Fibroblast of villous mesenchyme (primary cell): Measurements from ENCODE around the gene BTNL9. TPM values are rescaled to one million over a fixed set of nuclear protein-coding genes. Genes with fewer than 3 reads are reported as not detected.

Experiments used
- DNase-seq: peaks from one replicate; pipeline ENCODE4 v3.0.0-alpha.2; 2010; ENCODE audit warnings: low read depth
- H3K4me3 ChIP-seq: 2 replicates; pipeline ENCODE4 v1.5.1; 2011; ENCODE audit warnings: low read depth, mild to moderate bottlenecking, low read length
- CTCF ChIP-seq: IDR thresholded peaks from 2 replicates; pipeline ENCODE4 v1.5.1; 2012; ENCODE audit warnings: low read depth, mild to moderate bottlenecking, low read length; ENCODE audit not compliant: insufficient read depth
- total RNA-seq: library from RNA; depleted of rRNA; stranded (reverse); fragments of >200 nt; gene quantifications from 2 replicates; pipeline ENCODE4 v1.2.3, GENCODE V29; 2012

The BTNL9 gene
- total RNA-seq, 1 donor: not detected

- no peak for DNase-seq
- TF ChIP-seq CTCF: no peak
- H3K4me3 ChIP-seq: no peak overlapping the region
These were observed 9.9 kb downstream of the BTNL9 start for GRCh38 chr5:181050016-181050415.

GRCh38 chr5:181051841-181052671 lies 12.0 kb downstream of the BTNL9 start:
- no peak overlapping the region for H3K4me3 ChIP-seq
- DNase-seq: no peak
- no peak for TF ChIP-seq CTCF

- DNase-seq: no peak
- peak overlapping the region; percentile 43 for H3K4me3 ChIP-seq
- no peak for TF ChIP-seq CTCF
These were observed 12.8 kb downstream of the BTNL9 start for GRCh38 chr5:181052672-181053487.

GRCh38 chr5:181053488-181054121 lies 13.5 kb downstream of the BTNL9 start:
- no peak for TF ChIP-seq CTCF
- no peak for DNase-seq
- H3K4me3 ChIP-seq: peak overlapping the region; percentile 43

- H3K4me3 ChIP-seq: no peak overlapping the region
- no peak for TF ChIP-seq CTCF
- DNase-seq: no peak
These were observed 14.1 kb downstream of the BTNL9 start for GRCh38 chr5:181054138-181054537.

- no peak for TF ChIP-seq CTCF
- no peak for DNase-seq
- H3K4me3 ChIP-seq: no peak overlapping the region
These were observed 14.9 kb downstream of the BTNL9 start for GRCh38 chr5:181054871-181055459.
